HT1080 (cell line): ENCODE data around the gene SPDYE17. TPM values are rescaled to one million over a fixed set of nuclear protein-coding genes. Genes with fewer than 3 reads are reported as not detected.
"Not testable (repeated sequence)": the region's sequence is repeated elsewhere in the genome, so short reads cannot be mapped to it uniquely, and the experiment has no call there.

Experiments used
- DNase-seq: peaks from one replicate; pipeline ENCODE4 v3.0.0-alpha.2; 2015; ENCODE audit warnings: low read depth
- total RNA-seq: library from RNA; depleted of rRNA; stranded (reverse); fragments of >200 nt; shearing (Covaris generic); gene quantifications from 2 replicates; pipeline ENCODE4 v1.2.3, GENCODE V29; 2014

SPDYE17 gene
- total RNA-seq, 1 experiment from 2014 or later: not detected

- DNase-seq: not testable (repeated sequence)
Measured at GRCh38 chr7:76998764-76999450, 33.3 kb downstream of the SPDYE17 start.

DNA sequence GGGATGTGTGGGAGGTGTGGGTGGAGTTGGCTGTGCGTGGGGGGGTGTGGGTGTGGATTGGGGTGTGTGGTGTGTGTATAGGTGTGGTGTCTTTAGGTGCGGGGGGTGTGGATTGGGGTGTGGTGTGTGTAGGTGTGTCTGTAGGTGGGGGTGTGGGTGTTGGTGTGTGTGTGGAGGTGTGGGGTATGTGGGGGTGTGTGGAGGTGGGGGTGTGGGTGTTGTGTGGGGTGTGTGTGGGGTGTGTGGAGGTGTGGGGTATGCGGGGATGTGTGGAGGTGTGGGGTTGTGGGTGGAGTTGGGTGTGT is 33.9 kb downstream of the SPDYE17 start:
- no peak for DNase-seq

DNA sequence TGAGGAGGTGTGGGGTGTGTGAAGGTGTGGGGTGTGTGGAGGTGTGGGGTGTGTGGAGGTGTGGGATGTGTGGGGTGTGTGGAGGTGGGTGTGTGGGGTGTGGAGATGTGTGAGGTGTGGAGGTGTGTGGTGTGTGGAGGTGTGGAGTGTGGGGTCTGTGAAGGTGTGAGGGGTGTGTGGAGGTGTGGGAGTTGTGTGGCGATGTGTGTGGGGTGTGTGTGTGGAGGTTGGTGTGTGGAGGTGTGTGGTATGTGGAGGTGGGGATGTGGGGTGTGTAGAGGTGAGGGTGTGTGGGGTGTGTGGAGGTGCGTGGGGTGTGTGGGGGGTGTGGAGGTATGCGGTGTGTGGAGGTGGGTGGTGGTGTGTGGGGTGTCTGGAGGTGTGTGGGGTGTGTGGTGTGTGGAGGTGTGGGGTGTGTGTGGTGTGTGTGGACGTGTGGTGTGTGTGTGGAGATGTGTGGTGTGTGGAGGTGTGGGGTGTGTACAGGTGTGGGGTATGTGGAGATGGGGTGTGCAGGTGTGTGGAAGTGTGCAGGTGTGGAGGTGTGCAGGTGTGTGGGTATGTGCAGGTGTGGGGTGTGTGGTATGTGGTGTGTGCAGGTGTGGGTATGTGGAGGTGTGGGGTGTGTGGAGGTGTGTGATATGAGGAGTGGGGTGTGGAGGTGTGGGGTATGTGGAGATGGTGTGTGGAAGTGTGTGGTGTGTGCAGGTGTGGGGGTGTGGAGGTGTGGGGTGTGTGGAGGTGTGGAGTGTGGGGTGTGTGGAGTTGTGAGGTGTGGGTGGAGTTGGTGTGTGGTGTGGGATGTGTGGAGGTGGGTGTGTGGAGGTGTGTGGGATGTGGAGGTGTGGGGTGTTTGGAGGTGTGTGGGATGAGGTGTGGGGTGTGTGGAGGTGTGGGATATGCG is 34.5 kb downstream of the SPDYE17 start:
- no peak for DNase-seq

- not testable (repeated sequence) for DNase-seq
Measured at GRCh38 chr7:76996932-76997331, 35.2 kb downstream of the SPDYE17 start.

GRCh38 chr7:76994286-76994685 is 37.9 kb downstream of the SPDYE17 start:
- DNase-seq: not testable (repeated sequence)

GRCh38 chr7:76993831-76994230 is 38.3 kb downstream of the SPDYE17 start:
- not testable (repeated sequence) for DNase-seq

DNA sequence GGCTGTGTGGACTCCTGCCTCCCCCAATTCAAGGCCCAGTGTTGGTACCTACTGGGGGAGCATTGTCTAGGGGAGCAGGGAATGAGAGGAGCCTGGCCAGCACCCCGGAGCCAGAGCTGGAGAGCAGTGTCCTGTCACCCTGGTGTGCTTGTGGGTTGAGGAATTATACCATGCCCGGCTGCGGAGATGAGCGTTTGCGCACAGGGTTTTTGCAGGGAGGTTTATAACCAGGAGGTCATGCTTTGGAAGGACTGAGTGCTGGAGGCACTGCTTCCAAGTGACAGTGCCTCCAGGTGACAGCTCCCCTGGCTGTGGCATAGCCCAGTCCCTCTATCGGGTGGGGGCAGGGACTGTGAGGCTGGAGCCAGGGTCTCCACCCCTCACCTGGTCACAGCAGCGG is 39.3 kb downstream of the SPDYE17 start:
- DNase-seq: not testable (repeated sequence)

- DNase-seq: not testable (repeated sequence)
Measured at GRCh38 chr7:76992204-76992603, 40.0 kb downstream of the SPDYE17 start.

GRCh38 chr7:76990202-76990601 is 42.0 kb downstream of the SPDYE17 start:
- not testable (repeated sequence) for DNase-seq

GRCh38 chr7:76985924-76986717 is 46.0 kb downstream of the SPDYE17 start:
- not testable (repeated sequence) for DNase-seq

DNA sequence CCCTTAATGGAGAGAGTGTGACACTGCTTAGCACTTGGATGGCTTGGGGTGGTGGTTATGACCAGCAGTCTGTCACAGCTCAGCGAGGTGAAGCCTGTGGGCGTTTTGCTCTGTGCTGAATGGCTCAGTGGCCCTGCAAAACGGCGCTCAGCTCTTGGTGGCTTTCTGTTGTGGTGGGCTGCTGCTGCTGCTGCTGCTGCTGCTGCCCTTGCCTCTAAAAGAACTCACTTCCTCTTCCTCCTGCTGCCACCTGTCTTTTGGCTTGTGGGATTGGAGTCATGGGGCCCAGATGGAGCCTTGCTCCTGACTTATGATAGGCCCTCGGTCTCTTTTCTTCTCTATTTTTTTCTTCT is 47.4 kb downstream of the SPDYE17 start:
- not testable (repeated sequence) for DNase-seq

GRCh38 chr7:76983937-76984783 is 48.0 kb downstream of the SPDYE17 start:
- not testable (repeated sequence) for DNase-seq

DNA sequence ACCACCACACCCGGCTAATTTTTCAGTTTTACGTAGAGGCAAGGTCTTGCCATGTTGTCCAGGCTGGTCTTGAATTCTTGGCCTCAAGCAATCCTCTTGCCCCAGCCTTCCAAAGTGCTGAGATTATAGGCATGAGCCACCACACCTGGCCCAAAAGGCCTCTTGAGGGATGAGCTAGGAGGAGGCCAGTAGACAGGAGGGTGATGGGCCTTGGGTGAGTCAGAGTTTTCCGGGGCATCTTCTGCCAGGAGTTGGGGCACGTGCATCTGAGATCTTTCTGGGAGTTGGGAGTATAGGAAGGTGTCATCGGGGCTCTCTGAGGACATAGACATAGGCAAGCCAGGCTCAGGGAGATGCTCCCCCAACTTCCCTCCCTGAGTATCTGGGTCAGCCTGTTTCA is 48.8 kb downstream of the SPDYE17 start:
- not testable (repeated sequence) for DNase-seq

- DNase-seq: not testable (repeated sequence)
Measured at GRCh38 chr7:76982501-76982900, 49.7 kb downstream of the SPDYE17 start.

- not testable (repeated sequence) for DNase-seq
Measured at GRCh38 chr7:76981187-76981970, 50.8 kb downstream of the SPDYE17 start.

DNA sequence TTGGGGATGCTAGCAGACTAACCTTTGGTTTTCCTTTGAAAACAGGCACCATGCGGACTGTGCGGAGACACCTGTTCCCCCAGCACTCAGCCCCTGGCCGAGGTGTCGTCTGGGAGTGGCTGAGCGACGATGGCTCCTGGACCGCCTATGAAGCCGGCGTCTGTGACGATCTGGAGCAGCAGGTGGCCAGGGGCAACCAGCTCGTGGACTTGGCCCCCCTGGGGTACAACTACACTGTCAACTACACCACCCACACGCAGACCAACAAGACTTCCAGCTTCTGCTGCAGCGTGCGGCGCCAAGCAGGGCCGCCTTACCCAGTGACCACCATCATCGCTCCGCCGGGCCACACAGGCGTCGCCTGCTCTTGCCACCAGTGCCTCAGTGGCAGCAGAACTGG is 51.6 kb downstream of the SPDYE17 start:
- DNase-seq: not testable (repeated sequence)

GRCh38 chr7:76977761-76978367 is 54.3 kb downstream of the SPDYE17 start:
- DNase-seq: not testable (repeated sequence)

DNA sequence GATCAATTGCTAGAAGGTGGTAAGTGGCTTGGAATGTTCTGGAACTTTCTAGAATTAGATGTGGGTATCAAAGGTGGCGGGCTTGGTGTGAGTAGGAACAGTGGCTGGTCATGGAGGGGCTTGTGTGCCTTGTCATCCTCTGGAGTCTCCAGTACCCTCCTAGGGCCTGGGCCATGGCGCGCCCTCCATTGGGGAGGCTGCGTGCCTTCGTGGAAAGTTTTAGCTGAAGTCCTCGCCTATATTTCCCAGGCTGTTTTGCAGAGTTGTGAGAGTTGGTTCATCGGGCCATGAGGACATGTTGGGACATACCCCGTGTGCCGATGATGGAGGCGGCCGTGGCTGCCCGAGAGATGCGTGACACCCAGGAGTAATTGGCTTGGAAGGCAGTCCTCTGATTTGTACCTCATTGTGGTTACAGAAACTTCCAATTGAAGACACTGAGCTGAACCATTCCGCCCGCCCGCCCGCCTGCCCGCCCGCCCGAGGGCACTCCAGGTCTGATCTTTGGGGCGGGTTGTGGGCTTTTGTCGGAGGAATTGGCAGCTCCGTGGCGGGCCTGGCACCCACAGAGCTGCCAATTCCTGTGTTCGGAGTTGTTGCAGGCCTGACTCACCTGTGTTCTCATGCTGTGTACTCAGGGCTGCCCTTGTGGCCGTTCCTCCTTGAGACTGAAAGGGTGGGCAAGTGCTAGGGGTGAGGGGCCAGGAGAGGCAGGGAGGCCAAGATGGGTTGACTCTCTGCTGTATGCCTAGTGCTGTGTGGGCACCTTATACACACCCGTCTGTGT is 57.2 kb downstream of the SPDYE17 start:
- not testable (repeated sequence) for DNase-seq

GRCh38 chr7:76974336-76974735 is 57.8 kb downstream of the SPDYE17 start:
- DNase-seq: not testable (repeated sequence)
